Motor neuron (in vitro differentiated cells): Measurements from ENCODE around the gene CDK16. TPM values are rescaled to one million over a fixed set of nuclear protein-coding genes. Genes with fewer than 3 reads are reported as not detected.

Experiments
- ATAC-seq, 8 experiments: fragments of 200-7000 bp; cut with Tn5 transposase; replicated peaks in 6 of 8; 2 replicates each; pipeline ENCODE4 v1.8.0; 2021; ENCODE audit warnings: mild to moderate bottlenecking in 8 of 8, moderate library complexity in 8 of 8
- H3K27ac ChIP-seq, 2 donors: fragments of 250-450 bp; sonication (Bioruptor Pico); 2 replicates each; pipeline ENCODE4 v1.9.0; 2021; ENCODE audit warnings: antibody characterized with exemption in 2 of 2, mild to moderate bottlenecking in 2 of 2, moderate library complexity in 1 of 2
- H3K4me1 ChIP-seq, 2 donors: fragments of 250-450 bp; sonication (Bioruptor Pico); replicated peaks in 1 of 2; 2 replicates each; pipeline ENCODE4 v1.6.1; 2021; ENCODE audit warnings: antibody characterized with exemption in 2 of 2, mild to moderate bottlenecking in 2 of 2, moderate library complexity in 1 of 2
- H3K4me3 ChIP-seq, 5 donors: fragments of 250-450 bp; sonication (Bioruptor Pico); 2 replicates each; pipeline ENCODE4 v1.9.0; 2021; ENCODE audit warnings: antibody characterized with exemption in 5 of 5, mild to moderate bottlenecking in 5 of 5, moderate library complexity in 4 of 5
- WGBS, 10 experiments: fragments of 450-650 bp; shearing (Covaris generic); methylation state at CpG; one replicate each; pipeline ENCODE4 v1.0.0; 2022; 5-methylcytosine and 5-hydroxymethylcytosine counted together
- in situ Hi-C, 9 experiments: fragments of 400-800 bp; cut with MboI; loops; one replicate each; pipeline ENCODE4 v1.15.0; 2021; ENCODE audit warnings: low sequenced_read_pairs in 9 of 9, low pct_unique_long_range_greater_than_20kb in 2 of 9; ENCODE audit not compliant: unreplicated experiment in 9 of 9
- total RNA-seq, 8 experiments: library from RNA; unstranded; fragments of 300-600 nt; gene quantifications; 2 replicates each; pipeline versions ENCODE4 v1.2.3 to v1.2.4, GENCODE V29; 2022

The CDK16 gene
- total RNA-seq, 8 experiments from 2014 or later: 58.1 to 113 (median 81.7) TPM

DNA sequence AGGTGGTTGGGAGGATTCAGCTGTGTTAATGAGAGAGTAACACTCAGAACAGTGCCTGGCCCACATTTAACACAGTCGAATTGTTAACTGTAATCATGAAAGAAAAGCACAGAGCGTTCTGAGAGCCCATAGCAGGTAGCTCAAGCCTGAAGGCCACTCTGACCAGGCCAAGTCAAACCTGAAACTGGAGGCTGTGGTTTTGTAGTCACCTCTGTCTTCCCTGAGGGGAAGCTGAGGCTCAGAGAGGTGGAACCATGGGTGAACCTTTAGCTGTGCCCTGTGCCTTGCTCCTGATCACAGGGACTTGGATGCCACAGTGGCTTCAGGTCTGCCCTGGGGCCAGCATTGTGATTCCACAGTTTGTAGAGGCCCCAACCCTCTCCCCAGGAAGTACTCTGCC, 41.4 kb upstream of the CDK16 start:
- Histone ChIP-seq H3K4me1 (no peaks in the 10 kb centered on the region), H3K27ac (no peak overlapping the region), H3K4me3 (no peak overlapping the region)
- no peak for ATAC-seq
- in situ Hi-C loops: loop anchor here in 2 of 9 experiments (25.0 kb wide), 1 partner anchor 335 kb away; no protein-coding TSS in a partner anchor
- 0% methylated on average over 1 of the region's 2 CpGs; no CpG with 5 or more reads in 9 of the 10 experiments for WGBS, 10 experiments

DNA sequence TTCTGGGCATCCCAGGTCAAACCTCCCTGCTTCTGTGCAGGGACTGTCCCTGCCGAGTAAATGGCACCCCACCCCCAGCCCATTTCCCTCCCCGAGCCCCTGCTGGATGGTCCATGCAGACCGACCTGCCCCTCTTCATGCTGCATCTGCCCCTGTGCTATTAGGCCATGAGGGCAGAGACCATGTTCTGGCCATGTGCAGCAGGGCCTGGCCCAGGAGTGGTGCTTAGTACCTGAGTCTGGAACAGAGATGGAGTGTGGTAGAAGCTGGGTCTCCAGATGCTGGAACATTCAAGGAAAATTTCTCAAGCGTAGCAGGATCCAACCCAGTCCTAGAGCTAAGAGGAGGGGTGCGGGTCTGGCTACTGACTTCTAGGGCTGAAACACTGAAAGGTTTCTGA, 40.1 kb upstream of the CDK16 start:
- no peaks in the 10 kb centered on the region for H3K4me1 ChIP-seq
- WGBS, 10 experiments: 17 to 61% methylated on average over 1 to 2 of the region's 5 CpGs; no CpG with 5 or more reads in 8 of the 10 experiments
- H3K27ac ChIP-seq: no peak overlapping the region
- in situ Hi-C loops: loop anchor here in 2 of 9 experiments (25.0 kb wide), 1 partner anchor 334 kb away; no protein-coding TSS in a partner anchor
- no peak for ATAC-seq
- H3K4me3 ChIP-seq: no peak overlapping the region

DNA sequence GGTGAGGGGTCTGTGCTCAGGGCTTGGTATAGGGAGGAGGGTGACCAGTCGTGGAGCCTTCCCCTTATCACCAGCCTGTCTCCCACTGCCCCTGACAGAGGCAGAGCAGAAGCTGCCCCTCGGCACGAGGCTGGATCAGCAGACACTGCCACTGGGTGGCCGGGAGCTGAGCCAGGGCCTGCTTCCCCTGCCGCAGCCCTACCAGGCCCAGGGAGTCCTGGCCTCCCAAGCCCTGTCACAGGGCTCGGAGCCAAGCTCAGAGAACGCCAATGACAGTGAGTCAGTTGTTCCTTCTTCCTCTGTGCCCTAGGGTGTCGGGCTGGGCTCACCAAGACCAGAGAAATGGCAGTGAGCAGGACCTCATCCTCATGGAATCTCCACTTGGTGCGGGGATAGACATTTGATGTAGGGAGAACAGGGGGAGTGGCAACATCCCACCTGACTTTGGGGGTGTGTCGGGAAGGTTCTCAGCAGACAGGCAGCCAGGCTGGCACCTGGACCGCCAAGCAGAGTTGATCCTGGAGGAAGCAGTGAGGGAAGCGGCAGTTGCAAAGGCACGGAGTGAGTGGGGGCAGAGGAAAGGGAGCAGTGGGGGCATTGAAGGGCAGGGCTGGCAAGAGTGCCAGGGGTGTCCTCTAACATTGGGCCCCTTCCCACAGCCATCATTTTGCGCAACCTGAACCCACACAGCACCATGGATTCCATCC, 39.1 kb upstream of the CDK16 start:
- peak in 1 of 8 experiments; percentile 48 for ATAC-seq
- Histone ChIP-seq H3K4me3 (no peak overlapping the region), H3K4me1 (no peaks in the 10 kb centered on the region), H3K27ac (no peak overlapping the region)
- in situ Hi-C loops: loop anchor here in 2 of 9 experiments (25.0 kb wide), 1 partner anchor 333 kb away; no protein-coding TSS in a partner anchor
- WGBS, 10 experiments: 78 to 100% (median 100%) methylated on average over 1 to 4 of the region's 14 CpGs; no CpG with 5 or more reads in 7 of the 10 experiments

DNA sequence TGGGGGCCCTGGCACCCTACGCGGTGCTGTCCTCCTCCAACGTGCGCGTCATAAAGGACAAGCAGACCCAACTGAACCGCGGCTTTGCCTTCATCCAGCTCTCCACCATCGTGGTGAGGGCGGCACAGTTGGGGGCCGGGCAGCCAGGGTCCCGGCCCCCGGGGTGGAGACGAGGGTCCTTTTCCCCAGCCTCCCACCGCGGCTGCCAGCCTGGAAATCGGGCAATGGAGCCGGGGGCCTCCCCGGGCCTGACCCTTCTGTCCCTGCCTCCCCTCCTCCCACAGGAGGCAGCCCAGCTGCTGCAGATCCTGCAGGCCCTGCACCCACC, 38.6 kb upstream of the CDK16 start:
- WGBS, 10 experiments: 95% methylated on average over 7 of the region's 18 CpGs; no CpG with 5 or more reads in 9 of the 10 experiments
- ATAC-seq: no peak
- H3K4me1 ChIP-seq: no peaks in the 10 kb centered on the region
- in situ Hi-C loops: loop anchor here in 2 of 9 experiments (25.0 kb wide), 1 partner anchor 332 kb away; no protein-coding TSS in a partner anchor
- H3K27ac ChIP-seq: no peak overlapping the region
- H3K4me3 ChIP-seq: no peak overlapping the region

DNA sequence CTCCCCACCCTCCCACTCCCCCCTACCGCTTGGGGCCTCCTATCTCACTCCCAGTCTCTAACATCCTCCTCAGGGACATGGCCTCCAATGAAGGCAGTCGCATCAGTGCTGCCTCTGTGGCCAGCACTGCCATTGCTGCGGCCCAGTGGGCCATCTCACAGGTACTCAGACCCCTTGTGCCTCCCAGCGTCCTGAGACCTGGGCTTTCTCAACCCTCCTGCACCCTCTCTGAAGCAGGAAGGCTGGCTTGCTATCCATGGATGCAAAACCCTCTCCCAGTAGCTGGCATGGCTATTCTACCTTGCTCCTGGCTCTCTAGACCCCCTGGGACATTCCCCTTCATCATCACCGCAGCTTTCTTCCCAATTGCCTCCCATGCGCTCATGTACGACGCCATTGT, 38.1 kb upstream of the CDK16 start:
- in situ Hi-C loops: loop anchor here in 2 of 9 experiments (25.0 kb wide), 1 partner anchor 332 kb away; no protein-coding TSS in a partner anchor
- ATAC-seq: no peak
- H3K27ac ChIP-seq: no peak overlapping the region
- WGBS, 10 experiments: 31 to 62% methylated on average over 3 to 6 of the region's 8 CpGs; no CpG with 5 or more reads in 8 of the 10 experiments
- no peak overlapping the region for H3K4me3 ChIP-seq
- H3K4me1 ChIP-seq: no peaks in the 10 kb centered on the region

DNA sequence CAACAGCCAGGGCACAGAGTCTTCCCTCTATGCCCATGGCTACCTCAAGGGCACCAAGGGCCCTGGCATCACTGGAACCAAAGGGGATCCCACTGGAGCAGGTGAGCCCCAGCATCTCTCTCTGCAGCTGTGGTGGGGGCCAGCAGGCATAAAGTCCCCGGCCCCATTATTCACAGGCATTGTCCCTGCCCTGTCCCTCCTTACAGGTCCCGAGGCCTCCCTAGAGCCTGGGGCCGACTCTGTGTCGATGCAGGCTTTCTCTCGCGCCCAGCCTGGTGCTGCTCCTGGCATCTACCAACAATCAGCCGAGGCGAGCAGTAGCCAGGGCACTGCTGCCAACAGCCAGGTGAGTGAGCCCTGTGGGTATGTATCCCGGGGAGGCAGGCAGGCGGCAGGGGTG, 37.2 kb upstream of the CDK16 start:
- Histone ChIP-seq H3K4me3 (no peak overlapping the region), H3K27ac (no peak overlapping the region), H3K4me1 (no peaks in the 10 kb centered on the region)
- in situ Hi-C loops: loop anchor here in 2 of 9 experiments (25.0 kb wide), 1 partner anchor 331 kb away; no protein-coding TSS in a partner anchor
- no peak for ATAC-seq
- no CpG with 5 or more reads among the region's 10 CpGs for WGBS, 10 experiments

DNA sequence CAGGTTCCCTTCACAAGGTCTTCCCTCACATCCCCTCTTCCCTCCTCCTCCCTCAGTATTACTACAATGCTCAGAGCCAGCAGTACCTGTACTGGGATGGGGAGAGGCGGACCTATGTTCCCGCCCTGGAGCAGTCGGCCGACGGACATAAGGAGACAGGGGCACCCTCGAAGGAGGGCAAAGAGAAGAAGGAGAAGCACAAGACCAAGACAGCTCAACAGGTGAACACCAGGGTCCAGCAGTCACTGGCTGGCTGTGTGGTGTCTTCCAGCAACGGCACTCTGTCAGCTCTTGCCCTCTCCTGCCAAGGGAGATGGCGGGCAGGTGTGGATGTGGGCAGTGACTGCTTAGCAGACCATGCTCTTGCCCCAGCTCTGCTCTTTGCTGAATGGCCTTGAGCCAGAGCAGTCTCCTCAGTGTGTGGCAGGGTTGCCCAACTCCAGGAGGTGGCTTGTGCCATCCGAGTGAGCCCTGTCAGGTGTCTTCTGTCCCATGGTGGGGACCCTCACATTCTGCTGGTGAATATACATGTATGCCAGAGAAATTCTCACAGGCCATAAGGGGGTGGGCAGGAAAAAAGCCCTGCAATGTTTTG, 36.3 kb upstream of the CDK16 start:
- in situ Hi-C loops: loop anchor here in 2 of 9 experiments (25.0 kb wide), 1 partner anchor 330 kb away; no protein-coding TSS in a partner anchor
- H3K4me3 ChIP-seq: no peak overlapping the region
- no peak overlapping the region for H3K27ac ChIP-seq
- 84 to 100% methylated on average over 1 to 6 of the region's 9 CpGs; no CpG with 5 or more reads in 8 of the 10 experiments for WGBS, 10 experiments
- ATAC-seq: peak in 1 of 8 experiments; percentile 29
- no peaks in the 10 kb centered on the region for H3K4me1 ChIP-seq

DNA sequence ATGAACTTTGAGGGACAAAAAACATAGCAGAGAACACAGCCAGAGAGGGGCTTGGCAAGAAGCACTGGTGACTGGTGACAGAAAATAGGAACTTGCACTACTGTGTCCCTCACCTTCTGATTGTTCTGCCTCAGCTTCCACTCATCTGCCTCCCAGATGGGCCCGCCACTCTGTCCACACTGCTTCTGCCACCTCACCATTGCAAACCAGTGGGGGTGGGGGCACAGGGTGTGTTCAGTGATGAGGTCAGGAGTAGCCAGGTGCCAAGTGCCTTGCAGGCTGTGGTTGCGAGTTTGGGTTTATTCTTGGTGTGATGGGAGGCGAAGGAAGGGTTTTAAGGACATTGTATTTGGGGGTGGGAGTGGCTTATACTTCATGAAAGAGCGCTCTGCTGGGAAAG, 34.0 kb upstream of the CDK16 start:
- in situ Hi-C loops: loop anchor here in 2 of 9 experiments (25.0 kb wide), 1 partner anchor 328 kb away; no protein-coding TSS in a partner anchor
- Histone ChIP-seq H3K4me3 (no peak overlapping the region), H3K27ac (no peak overlapping the region), H3K4me1 (no peaks in the 10 kb centered on the region)
- WGBS, 10 experiments: 63% methylated on average over 3 of the region's 4 CpGs; no CpG with 5 or more reads in 9 of the 10 experiments
- ATAC-seq: no peak

DNA sequence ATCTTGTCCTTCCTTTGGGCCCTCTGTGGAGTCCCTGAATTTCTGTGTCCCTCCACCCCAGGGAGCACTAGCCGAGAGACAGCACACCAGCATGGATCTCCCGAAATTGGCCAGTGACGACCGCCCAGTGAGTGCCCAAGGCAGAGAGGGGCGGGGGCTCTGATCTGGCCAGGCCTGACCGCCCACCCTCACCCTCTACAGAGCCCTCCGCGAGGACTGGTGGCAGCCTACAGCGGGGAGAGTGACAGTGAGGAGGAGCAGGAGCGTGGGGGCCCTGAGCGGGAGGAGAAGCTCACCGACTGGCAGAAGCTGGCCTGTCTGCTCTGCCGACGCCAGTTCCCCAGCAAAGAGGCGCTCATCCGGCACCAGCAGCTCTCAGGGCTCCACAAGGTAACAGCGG, 33.2 kb upstream of the CDK16 start:
- Histone ChIP-seq H3K4me1 (no peaks in the 10 kb centered on the region), H3K27ac (no peak overlapping the region), H3K4me3 (no peak overlapping the region)
- no peak for ATAC-seq
- in situ Hi-C loops: loop anchor here in 2 of 9 experiments (25.0 kb wide), 1 partner anchor 327 kb away; no protein-coding TSS in a partner anchor
- WGBS, 10 experiments: 60 to 100% (median 80%) methylated on average over 1 to 4 of the region's 17 CpGs; no CpG with 5 or more reads in 6 of the 10 experiments

DNA sequence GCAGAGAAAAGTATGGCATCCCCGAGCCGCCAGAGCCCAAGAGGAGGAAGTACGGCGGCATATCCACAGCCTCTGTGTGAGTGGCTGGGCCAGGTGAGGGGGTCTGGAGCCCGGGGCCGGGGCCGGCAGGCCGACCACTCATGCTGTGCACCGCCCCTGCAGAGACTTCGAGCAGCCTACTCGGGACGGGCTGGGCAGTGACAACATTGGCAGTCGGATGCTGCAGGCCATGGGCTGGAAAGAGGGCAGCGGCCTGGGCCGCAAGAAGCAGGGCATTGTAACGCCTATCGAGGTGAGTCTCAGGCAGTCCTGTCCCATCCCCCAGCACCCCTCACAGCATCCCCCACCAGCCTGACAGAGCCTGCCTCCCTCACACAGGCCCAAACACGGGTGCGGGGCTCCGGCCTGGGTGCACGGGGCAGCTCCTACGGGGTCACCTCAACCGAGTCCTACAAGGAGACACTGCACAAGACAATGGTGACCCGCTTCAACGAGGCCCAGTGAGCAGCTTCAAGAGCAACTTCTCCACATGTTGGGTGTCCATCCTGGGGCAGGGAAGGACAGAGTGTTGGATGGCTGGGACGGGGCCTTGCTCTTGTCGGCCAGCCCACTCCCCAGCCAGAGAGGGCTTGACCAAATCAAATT, 32.3 kb upstream of the CDK16 start:
- H3K27ac ChIP-seq: no peak overlapping the region
- H3K4me3 ChIP-seq: no peak overlapping the region
- 50 to 94% methylated on average over 2 to 5 of the region's 27 CpGs; no CpG with 5 or more reads in 8 of the 10 experiments for WGBS, 10 experiments
- in situ Hi-C loops: loop anchor here in 2 of 9 experiments (25.0 kb wide), 1 partner anchor 326 kb away; no protein-coding TSS in a partner anchor
- H3K4me1 ChIP-seq: no peaks in the 10 kb centered on the region
- ATAC-seq: no peak

DNA sequence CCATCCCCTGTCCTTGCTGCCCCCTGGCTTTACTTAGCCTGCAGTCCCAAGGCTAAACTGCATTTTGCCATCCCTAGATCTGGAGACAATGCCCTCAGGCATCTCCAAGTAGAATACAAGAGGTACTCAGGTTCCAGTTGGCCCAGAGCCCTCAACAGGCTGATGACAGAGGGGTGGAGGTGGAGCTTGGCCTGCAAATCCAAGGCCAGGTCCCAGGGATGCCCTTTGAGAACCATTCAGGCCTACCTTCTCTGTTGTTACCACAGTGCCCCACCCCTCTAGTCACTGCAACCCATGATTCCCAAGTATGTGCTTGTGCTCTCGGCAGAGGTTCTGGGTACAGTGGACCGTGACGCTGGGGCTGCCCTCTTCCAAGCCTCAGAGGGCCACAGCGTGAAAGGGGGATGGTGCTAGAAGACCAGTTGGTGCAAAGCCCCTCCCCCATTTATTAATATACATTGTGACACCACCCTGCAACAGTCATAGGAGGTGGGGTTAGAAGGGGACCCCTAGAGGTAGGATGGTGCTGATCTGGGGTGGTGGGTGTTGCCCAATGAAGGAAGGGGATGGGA, 31.3 kb upstream of the CDK16 start:
- in situ Hi-C loops: loop anchor here in 2 of 9 experiments (25.0 kb wide), 1 partner anchor 325 kb away; no protein-coding TSS in a partner anchor
- H3K27ac ChIP-seq: no peak overlapping the region
- H3K4me3 ChIP-seq: no peak overlapping the region
- ATAC-seq: no peak
- no peaks in the 10 kb centered on the region for H3K4me1 ChIP-seq
- WGBS, 10 experiments: 60 to 89% methylated on average over 3 of the region's 4 CpGs; no CpG with 5 or more reads in 8 of the 10 experiments

DNA sequence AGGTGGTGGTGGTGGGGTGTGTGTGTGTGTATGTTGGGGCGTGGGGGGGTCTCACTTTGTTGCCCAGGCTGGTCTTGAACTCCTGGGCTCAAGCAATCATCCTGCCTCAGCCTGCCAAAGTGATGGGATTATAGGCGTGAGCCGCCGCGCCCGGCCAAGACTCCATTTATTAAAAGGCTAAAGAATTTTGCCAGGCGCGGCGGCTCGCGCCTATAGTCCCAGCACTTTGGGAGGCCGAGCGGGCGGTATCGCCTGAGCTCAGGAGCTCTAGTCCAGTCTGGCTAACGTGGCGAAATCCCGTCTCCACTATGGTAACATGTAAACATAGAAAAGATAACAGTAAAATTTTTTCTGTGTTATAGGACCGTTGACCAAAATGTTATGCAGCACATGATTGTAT, 28.6 kb upstream of the CDK16 start:
- no peak for ATAC-seq
- Histone ChIP-seq H3K4me3 (no peak overlapping the region), H3K4me1 (peaks cover 0 to 2% of the 10 kb centered on the region in 2 donors), H3K27ac (no peak overlapping the region)
- in situ Hi-C loops: loop anchor here in 2 of 9 experiments (25.0 kb wide), 1 partner anchor 322 kb away; no protein-coding TSS in a partner anchor
- WGBS, 10 experiments: 59 to 100% (median 80%) methylated on average over 5 to 10 of the region's 19 CpGs; no CpG with 5 or more reads in 7 of the 10 experiments
